Fibroblast of skin of left quadriceps (primary cell): ENCODE data around the gene GYG2.
A peak's percentile ranks its signal among the peaks of the same experiment; 100 is the strongest.
"Not testable (repeated sequence)": the region's sequence is repeated elsewhere in the genome, so short reads cannot be mapped to it uniquely, and the experiment has no call there.

ENCODE experiments used
- DNase-seq, 2 experiments: peaks; one replicate each; pipeline ENCODE4 v3.0.0-alpha.2; 2013; ENCODE audit warnings: low read depth in 2 of 2

GYG2 gene

GRCh38 chrX:2902841-2903240 is 74.1 kb downstream of the GYG2 start:
- DNase-seq: no peak

DNA sequence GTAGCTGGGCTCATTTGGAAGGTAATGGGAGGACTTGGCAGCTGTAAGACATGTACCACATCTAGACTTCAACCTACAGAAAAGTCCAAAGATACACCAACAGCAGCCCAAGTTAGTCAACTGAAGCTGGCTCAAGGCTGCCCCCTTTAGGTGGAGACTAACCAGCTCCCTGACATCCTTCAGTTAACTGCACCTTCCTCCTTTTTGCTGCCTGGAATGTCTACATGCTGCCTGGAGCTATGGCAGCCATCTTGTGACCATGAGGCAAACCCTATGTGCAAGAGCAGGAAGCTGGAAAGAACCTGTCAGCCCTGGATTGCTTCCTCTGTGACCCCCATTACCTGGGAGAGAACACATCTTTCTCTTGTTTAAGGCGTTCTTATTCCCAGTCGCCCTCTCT is 74.6 kb downstream of the GYG2 start:
- no peak for DNase-seq

GRCh38 chrX:2907295-2907694 is 78.6 kb downstream of the GYG2 start:
- no peak for DNase-seq

GRCh38 chrX:2908125-2908685 is 79.5 kb downstream of the GYG2 start:
- no peak for DNase-seq

DNA sequence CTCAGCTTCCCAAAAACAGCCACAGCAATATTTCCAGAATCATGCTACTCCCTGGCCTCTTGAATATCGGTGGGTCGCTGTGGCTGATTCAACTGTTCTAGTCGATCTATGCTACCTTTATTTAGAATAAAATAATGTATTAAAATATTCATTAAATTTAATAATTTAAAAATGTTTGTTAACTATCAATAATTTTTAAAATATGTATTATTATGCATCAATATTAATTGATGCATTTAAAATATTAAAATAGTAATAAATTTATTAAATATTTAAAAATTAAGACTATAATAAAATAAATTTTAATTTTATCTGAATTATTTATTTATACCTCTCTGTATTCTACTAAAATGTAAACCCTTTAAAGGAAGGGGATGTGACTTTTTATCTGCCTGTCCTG is 81.4 kb downstream of the GYG2 start:
- DNase-seq: no peak

DNA sequence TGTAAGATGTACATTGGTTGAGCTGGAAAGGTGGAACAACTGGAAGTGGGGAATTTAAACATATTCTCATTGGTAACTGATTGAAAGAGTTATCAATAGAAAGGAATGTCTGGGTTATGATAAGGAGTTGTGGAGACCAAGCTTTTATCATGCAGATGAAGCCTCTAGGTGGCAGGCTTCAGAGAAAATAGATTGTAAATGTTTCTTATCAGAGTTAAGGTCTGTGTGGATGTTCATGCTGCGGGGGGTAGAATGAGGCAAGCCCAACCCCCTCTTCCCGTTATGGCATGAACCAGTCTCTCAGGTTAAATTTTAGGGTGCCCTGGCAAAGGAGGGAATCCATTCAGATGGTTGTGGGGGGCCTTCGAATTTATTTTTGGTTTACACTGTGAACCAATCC is 84.4 kb downstream of the GYG2 start:
- DNase-seq: no peak

DNA sequence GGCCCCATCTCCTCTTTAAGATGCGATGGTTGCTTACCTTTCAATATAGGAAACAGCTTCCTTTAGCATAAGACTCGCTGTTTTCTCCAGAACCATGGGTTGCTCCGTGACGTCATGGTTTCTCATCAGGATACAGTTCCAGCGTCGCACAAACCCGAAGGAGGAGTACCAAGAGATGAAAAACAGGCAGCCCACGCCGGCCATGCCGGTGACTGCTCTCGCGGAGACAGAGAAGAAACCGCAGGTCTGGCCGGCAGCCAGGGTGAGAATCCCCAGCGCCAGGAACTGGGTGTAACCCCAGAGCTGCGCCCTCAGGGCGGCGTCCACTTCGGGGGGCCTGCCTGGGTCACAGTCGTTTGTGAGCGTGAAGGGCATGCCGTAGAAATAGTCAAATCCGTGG is 89.0 kb downstream of the GYG2 start:
- no peak for DNase-seq

DNA sequence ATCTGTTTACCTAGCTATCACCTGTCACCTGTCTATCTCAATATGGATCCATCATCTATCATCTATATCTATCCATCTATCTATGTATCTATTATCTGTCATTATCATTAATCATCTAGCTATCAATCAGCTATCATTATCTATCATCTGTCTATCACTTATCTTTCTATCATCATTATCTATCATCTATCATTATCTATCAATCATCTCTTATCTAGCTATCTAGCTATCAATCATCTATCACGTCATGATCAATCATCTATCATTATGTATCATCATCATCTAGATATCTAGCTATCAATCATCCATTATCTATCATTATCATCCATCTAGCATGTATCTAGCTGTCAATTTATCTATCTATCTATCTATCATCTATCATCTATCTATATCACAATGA is 92.5 kb downstream of the GYG2 start:
- no peak for DNase-seq

GRCh38 chrX:2921750-2922149 is 93.0 kb downstream of the GYG2 start:
- no peak for DNase-seq

- DNase-seq: no peak
Observed at GRCh38 chrX:2924151-2924550, 95.4 kb downstream of the GYG2 start.

DNA sequence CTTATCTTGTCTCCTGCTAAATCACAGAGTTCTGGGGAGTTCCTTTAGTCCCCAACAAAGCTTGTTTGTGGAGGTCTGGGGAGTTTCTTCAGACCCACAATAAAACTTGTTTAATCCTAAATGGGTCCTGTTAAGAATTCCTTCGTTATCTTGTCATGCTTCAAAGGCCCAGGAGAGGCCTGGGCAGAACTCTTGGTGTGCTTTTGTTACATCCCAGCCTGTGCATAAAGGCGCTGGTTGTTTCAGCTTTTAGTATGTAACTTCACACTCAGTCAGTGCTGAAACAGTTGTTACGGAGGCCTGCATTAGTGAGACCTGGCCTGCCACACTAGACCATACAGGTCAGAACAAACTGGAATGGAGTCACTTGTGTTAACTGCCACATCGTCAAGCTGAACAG is 97.5 kb downstream of the GYG2 start:
- DNase-seq: not testable (repeated sequence)

DNA sequence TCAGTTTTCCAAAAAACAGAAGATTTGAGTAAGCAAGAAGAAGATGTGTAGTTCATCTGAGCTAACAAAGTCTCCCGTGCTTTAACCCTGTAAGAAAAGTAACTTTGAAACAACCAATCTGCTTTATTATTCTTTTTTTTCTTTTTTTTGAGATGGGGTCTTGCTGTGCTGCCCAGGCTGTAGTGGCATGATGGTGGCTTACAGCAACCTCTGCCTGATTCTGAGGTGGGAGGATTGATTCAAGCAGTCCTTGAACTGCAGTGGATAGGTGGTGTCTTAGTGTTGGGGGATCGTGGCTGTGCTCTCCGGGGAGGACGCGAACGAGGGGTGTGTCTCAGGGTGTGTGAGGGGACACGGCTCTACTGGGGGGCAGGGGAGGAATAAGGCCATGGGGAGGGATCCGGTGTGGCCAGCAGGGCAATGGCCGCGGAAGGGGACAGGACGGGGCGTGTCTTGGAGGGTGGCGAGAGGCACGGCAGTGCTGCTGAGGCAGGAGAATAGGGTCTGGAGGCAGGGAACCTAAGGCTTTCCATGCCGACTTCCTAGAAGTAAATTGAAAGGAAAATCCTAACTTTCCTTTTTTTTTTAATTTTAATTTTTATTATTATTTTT is 98.0 kb downstream of the GYG2 start:
- no peak for DNase-seq

- DNase-seq: peak; percentile 30
Observed at GRCh38 chrX:2928191-2928582, 99.5 kb downstream of the GYG2 start.

GRCh38 chrX:2928583-2929434 is 100.1 kb downstream of the GYG2 start, which contains the start of gene ARSD:
Gene ARSD, minus strand, starts transcription at chrX:2929339. Its CDS starts 64 bp downstream, at chrX:2929275.
- peak; percentile 67 to 68 for DNase-seq

- DNase-seq: no peak
Observed at GRCh38 chrX:2931155-2931554, 102.4 kb downstream of the GYG2 start.

- DNase-seq: no peak
Observed at GRCh38 chrX:2931612-2932011, 102.9 kb downstream of the GYG2 start.
